GM18951 (cell line): ENCODE data around the gene GLCE.
"Not testable (repeated sequence)": the region's sequence is repeated elsewhere in the genome, so short reads cannot be mapped to it uniquely, and the experiment has no call there.

ENCODE experiments used
- POLR2A ChIP-seq: IDR thresholded peaks from 4 replicates; pipeline ENCODE4 v1.6.1; 2011; ENCODE audit warnings: mild to moderate bottlenecking; ENCODE audit not compliant: insufficient read length, insufficient read depth; ENCODE audit errors: extremely low read depth
- in situ Hi-C: fragments of 300-500 bp; cut with MboI; formaldehyde crosslinking; loops from one replicate; pipeline ENCODE4 v1.12.0; 2022; ENCODE audit warnings: low sequenced_read_pairs, mixed read lengths, inconsistent platforms; ENCODE audit not compliant: unreplicated experiment

The GLCE gene

DNA sequence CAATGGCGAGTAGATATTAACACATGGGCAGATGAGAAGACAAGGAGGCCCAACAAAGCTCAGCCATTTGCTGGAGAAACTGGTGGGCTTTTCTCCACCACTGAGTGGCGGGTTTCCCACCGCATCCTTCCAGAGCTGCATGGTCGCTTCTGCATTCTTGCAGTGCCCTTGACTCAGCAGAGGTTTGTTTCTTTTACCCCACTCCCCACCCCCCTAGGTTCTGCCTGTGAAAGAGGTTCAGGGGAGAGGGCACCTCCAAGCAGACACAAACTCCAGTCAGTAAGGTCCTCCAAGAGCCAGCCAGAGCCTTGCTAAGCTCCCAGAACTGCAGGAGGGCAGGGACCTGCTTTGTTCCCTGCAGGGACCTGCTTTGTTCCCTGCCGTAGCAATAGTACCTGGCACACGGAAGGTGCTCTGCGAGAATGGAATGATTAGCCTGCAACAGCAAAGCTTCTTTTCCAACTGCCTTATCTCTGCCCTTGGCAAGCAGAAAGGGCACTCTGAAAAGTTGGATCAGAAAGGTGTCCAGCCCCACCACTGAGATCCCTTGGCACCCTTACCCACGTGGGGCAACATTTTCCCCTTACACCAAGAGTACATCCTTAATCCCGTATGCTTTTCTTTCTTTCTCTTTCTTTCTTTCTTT, 139.6 kb downstream of the GLCE start:
- in situ Hi-C loops, result no loop called here
- no peak for TF ChIP-seq POLR2A

DNA sequence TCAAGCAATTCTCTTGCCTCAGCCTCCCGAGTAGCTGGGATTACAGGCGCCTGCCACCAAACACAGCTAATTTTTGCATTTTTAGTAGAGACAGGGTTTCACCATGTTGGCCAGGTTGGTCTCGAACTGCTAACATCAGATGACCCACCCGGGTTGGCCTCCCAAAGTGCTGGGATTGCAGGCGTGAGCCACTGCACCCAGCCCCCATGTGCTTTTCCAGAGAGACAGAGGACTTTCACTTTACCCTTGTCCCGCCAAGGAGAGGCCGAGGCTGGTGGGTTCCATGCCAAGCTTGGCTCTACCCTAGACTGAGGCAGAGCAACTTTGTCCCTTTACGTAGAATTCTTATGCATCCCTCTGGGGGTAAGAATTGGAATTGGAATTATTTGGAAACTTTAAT, 140.7 kb downstream of the GLCE start:
- in situ Hi-C loops, result not testable (repeated sequence)

DNA sequence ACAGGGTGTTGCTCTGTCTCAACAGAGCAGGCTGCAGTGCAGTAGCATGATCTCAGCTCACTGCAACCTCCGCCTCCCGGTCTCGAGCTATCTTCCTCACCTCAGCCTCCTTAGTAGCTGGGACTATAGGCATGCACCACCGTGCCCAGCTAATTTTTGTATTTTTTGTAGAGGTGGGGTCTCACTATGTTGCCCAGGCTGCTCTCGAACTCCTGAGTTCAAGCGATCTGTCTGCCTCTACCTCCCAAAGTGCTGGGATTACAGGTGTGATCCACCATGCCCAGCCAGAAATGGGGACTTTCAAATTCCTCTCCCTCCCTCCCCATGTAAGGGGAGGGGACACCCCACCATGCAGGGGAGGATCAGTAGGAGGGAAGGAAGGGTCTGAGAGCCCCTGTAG, 141.7 kb downstream of the GLCE start:
- in situ Hi-C loops, result not testable (repeated sequence)

DNA sequence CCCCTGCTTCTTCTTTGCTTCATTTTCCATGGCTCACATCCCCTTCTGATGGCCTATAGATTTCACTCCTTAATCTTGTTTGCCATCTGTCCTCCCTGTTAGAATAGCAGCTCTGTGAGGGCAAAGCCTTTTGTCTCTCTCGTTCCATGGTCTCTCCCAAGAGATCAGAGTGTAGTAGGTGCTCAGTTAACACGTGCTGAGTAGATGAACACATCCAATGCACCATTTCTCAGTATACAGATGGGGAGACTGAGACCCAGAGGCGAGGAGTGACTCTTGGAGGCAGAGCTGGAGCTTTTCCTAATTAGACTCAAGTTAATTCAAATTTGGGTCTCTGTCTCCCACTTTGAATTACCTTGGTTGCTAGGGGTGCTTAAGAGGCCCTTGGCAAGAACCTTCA, 142.5 kb downstream of the GLCE start:
- in situ Hi-C loops, result no loop called here
- TF ChIP-seq POLR2A, result no peak

DNA sequence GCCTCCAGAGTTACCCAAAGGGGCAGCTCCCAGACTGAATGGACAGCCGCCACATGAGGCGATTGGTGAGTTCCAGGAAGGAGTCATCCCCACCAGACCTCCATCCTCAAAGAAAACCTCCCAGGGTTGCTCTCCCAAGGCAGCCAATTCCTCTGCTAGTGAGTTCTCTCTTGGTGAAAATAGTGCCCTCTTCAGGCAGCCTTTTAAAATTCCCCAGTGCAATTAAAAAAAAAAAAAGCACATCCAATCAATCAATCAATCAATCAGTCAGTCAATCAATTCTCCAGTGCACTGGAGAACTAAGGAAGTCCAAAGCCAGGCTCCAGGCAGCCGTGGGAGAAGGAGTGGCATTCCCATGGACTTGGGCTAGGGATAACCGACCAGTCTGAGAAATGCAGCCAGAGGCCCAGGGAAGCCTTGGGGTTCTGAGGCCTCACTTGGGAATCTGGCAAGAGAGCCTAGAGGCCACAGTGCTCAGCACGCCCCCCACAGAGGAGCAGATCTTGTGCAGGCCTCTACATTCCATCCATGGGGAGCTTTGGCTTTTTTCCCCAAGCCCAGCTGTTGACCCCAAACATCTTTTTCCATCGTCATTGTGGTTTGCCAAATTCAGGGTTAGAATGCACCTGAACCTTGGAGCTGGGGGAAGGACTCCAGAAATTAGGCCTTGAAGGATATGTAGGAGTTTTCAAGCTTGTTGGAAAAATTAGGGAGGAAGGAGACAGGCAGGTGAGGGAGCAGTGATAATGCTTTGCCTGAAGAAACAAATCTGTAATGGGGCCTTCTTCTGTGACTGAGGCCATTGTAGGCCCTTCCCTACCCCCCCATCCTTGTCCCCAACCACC, 143.1 kb downstream of the GLCE start:
- no peak for TF ChIP-seq POLR2A
- in situ Hi-C loops, result no loop called here

DNA sequence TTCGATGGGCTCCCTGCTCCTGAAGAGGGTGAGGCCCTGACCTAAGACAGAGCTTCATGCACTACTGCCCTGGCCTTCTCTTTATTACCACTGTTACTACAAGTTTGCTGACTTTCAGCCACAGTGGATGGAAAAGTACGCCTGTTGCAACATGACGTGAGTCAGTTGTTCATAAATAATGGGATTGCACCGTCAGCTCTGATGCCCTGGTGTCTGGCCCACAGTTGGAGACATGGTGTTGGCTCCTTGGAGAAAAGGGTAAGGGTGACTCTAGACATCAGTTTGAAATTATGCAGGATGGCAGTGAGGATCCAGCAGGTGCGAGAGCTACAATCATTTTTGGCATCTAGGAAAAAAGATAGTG, 143.7 kb downstream of the GLCE start:
- in situ Hi-C loops, result no loop called here
- TF ChIP-seq POLR2A, result no peak

DNA sequence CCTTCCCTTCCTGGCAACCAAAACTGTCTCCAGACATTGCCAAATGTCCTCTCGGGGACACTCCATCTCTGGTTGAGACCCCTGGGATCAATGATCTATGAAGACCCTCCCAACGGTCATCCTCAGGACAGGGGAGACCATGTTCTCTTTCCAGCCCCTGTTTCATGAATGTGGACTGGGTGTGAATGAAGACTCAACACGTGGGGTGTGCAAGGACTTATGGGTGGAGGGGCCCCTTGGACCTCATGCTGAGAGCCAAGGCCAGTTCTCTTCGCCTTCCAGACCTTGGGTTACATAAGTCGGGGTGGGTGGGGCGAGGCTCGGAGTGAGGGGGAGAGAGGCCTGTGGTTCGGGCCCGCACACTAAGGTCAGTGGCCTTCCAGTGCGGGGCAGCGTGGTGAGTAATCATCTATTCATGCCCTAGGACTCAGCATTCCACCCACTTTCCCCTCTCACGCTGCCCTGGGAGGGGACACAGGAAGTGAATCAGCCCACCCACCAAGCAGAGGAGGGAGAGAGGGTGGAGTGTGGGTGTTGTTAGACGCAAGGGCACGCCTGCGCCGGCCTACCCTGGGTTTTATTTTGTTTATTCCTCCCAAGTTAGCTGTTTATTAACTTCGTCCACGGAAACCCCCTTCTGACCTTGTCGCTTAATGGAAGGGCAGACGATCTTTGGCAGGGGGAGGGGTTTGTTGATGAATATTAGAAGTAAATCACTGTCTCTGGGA, 144.9 kb downstream of the GLCE start:
- no peak for TF ChIP-seq POLR2A
- in situ Hi-C loops, result no loop called here

DNA sequence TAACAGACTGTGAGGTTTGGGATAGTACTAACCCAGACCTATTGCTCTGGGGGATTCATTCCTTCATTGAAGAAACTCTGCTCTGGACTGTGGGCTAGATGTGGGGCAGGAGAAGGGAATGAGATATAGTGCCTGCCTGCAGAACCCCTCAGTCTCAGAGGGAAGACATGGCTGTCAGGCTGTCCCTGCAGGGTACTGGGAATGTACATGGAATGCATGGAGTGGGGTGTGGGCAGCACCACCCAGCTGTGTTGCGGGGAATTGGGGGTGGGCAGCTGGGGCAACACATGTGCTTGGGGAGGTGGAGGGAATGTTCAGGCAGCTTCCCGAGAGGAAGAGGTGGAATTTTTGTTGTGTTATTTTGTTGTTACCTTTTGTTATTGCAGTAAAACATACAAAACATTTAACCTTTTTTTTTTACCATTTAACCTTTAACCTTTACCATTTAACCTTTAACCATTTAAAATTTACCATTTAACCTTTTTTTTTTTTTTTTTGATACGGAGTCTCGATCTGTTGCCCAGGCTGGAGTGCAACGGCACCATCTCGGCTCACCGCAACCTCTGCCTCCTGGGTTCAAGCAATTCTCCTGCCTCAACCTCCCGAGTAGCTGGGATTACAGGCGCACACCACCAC, 145.6 kb downstream of the GLCE start:
- in situ Hi-C loops, result no loop called here

DNA sequence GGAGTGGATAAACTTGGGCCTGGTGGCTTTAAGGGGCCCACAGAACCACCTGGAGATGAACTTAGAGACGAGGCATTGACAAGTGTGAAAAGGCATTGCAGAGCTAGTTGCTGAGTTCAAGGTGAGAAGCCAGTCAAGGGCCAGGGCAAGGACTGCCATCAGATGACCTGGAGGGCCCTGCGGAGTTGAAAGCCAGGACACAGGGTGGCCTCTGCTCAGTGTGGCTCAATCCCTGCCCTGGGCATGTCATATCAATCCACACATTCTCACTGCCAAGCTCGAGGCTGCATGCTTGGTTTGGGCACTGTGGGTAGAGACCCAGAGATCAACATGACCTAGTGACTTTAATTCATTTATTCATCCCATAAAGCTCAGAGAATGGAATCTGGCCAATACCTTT, 147.5 kb downstream of the GLCE start:
- in situ Hi-C loops, result no loop called here
- TF ChIP-seq POLR2A, result no peak

More for the DNA sequence above, 145.6 kb downstream of the GLCE start:
- no peak for TF ChIP-seq POLR2A

DNA sequence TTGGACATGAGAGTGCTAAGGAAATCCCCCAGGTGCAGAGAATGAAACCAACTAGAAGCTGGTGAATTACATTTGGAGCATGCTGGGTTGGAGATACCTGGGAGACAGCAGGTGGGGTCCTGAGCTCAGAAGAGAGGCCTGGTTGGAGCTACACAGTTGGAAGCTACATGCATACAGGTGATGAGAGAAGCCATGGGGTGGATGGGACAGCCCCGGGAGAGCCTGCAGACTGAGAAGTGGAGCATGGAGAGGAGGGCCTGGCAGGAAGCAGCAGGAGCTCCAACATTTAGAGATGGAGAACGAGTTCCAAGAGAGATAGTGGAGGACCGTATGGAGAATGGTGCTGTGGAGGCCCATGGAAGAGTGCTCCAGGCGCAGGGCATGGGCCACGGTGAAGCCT, 148.5 kb downstream of the GLCE start:
- TF ChIP-seq POLR2A, result no peak
- in situ Hi-C loops, result no loop called here

DNA sequence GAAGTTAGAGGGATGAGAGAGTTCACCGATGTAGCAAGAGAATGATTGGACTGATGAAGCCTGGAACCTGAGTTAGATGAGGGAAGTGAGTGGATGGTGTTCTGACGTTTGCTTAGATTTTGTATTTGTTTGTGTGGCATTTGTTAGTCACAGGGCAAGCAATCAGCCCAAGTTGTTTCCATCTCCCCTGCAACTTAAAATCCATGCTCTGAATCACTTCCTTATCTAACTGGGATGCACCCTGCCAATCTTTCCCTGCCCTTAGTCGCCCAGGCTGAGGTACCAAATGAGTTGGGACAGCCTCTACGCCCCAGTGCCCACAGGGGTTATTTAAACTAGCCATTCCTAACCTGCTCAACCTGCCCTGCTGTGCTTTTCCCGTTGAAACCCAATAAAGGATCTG, 150.9 kb downstream of the GLCE start:
- TF ChIP-seq POLR2A, result no peak
- in situ Hi-C loops, result no loop called here

DNA sequence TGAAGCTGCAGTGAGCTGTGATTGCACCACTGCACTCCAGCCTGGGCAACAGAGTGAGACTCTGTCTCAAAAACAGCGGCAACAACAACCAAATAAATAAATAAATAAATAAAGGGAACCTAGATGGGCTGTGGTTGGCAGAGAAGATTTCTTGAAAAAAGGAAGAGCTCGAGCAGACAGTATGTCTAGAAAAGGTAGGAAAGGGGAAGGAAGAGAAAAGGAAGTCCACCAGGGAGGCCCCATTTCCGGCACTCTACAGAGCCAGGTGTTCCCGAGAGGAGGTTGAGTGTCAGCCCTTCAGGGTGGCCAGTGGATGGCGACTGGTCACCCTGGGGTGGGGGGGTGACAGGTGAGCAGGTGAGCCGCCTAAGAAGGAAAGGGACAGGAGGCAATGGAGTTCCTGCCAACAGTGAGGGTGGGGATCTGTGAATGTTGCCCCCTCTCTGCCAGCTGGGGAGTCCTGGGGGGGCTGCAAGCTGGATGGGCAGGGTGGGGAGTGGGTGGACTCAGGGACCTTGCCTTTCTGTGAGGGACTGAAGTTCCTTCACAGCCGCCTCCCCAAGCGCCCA, 153.1 kb downstream of the GLCE start:
- TF ChIP-seq POLR2A, result no peak
- in situ Hi-C loops, result no loop called here

DNA sequence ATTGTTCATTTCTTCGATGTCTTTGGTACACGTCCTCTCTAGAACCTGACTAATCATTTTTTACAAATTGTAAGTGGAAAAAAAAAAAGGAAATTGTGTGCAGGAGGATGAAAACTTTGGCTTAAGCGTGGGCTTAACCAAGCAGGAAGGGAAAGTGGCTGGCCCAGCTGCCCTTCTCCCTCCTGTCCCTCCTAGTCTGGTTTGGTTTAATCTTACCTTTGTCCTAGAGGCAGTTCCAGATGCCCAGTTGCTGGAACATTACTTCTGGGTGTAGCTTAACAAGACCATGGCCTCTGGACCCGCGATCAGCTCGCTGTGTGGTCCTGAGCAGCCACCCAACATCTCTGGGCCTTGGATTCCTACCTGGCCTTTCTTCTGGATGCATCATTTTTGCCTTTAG, 153.7 kb downstream of the GLCE start:
- in situ Hi-C loops, result no loop called here
- no peak for TF ChIP-seq POLR2A

DNA sequence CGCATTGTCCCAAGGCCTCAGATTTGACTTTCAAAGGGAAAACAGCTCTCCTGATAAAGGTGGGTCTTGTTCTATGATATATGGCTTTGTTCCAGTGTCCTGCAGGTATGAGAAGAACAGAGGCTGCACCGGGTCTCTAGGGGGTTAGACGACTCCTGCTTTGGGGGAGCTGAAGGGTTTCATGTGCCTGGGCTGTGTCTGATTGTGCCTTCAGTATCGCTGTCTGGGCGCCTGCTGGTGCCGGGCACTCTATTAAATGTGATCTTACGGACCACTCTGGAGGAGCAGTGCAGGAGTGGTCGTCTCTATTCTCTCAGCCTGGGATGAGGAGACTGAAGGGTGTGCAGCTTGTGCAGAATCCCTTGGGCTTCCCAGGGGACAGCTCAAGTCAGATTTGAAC, 154.3 kb downstream of the GLCE start:
- TF ChIP-seq POLR2A, result no peak
- in situ Hi-C loops, result no loop called here
